ENCODE measurements around the gene CARM1. TPM values are rescaled to one million over a fixed set of nuclear protein-coding genes. Genes with fewer than 3 reads are reported as not detected.
"Not testable (repeated sequence)": the region's sequence is repeated elsewhere in the genome, so short reads cannot be mapped to it uniquely, and the experiment has no call there.

The CARM1 gene
- total RNA-seq, 1 donor from 2014 or later = 61.8 TPM

DNA sequence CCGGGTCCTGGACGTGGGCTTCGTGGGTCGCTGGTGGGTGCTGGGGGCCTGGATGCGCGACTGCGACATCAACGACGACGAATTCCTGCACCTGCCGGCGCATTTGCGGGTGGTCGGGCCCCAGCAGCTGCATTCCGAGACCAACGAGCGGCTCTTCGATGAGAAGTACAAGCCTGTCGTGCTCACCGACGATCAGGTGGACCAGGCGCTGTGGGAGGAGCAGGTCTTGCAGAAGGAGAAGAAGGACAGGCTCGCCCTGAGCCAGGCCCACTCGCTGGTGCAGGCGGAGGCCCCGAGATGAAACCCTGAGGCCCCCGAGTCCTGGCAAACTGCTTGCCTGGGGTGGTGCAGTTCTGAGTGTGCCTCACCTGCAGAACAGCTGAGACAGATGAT lies 58.0 kb downstream of the CARM1 start:
- Mint-ChIP-seq H3K4me3 (ENCODE audit: unreplicated experiment) (peak overlapping the region; percentile 89), H3K36me3 (ENCODE audit: low read depth) (peaks cover 7% of the 10 kb centered on the region), H3K4me1 (ENCODE audit: low read depth) (peaks cover 23% of the 10 kb centered on the region), H3K27me3 (ENCODE audit: low read depth) (no peaks in the 10 kb centered on the region), H3K9me3 (ENCODE audit: low read depth) (no peaks in the 10 kb centered on the region), H3K27ac (ENCODE audit: unreplicated experiment) (peak overlapping the region; percentile 71)
- DNase-seq (ENCODE audit: low spot score) = peak; percentile 86
- TF ChIP-seq, protein P1, sequence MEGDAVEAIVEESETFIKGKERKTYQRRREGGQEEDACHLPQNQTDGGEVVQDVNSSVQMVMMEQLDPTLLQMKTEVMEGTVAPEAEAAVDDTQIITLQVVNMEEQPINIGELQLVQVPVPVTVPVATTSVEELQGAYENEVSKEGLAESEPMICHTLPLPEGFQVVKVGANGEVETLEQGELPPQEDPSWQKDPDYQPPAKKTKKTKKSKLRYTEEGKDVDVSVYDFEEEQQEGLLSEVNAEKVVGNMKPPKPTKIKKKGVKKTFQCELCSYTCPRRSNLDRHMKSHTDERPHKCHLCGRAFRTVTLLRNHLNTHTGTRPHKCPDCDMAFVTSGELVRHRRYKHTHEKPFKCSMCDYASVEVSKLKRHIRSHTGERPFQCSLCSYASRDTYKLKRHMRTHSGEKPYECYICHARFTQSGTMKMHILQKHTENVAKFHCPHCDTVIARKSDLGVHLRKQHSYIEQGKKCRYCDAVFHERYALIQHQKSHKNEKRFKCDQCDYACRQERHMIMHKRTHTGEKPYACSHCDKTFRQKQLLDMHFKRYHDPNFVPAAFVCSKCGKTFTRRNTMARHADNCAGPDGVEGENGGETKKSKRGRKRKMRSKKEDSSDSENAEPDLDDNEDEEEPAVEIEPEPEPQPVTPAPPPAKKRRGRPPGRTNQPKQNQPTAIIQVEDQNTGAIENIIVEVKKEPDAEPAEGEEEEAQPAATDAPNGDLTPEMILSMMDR (IDR thresholded peaks at IDR 0.05) = no peak

DNA sequence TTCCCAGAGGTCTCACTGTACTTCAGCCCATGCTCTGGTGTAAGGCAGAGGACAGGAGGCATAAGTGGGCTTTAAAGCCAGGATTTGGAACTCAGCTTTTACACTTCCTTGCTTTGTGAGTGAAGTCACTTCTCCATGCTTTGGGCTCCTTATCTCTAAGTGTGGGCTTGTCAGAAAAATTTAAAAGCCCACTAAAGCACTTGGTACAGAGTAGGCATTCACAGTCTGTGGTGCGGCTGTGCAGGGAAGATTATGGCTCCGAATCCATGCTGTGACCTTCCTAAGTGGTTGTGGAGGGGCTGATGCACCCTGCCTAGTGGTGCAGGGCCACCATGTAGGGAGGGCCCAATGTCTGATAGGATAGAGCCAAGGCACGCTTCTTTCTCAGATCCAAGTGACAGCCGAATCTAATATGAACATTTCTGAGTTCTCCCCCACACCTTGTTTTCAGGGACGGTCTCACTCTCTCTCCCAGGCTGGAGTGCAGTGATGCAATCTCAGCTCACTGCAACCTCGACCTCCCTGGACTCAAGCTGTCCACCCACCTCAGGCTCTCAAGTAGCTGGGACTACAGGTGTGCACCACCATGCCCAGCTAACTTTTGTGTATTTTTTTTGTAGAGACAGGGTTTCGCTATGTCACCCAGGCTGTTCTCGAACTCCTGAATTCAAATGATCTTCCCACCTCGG lies 64.2 kb downstream of the CARM1 start:
- Mint-ChIP-seq H3K27ac (ENCODE audit: unreplicated experiment) (peak overlapping the region; percentile 59), H3K9me3 (ENCODE audit: low read depth) (no peaks in the 10 kb centered on the region), H3K36me3 (ENCODE audit: low read depth) (peaks cover 3% of the 10 kb centered on the region), H3K4me1 (ENCODE audit: low read depth) (peaks cover 6% of the 10 kb centered on the region), H3K4me3 (ENCODE audit: unreplicated experiment) (no peak overlapping the region), H3K27me3 (ENCODE audit: low read depth) (no peaks in the 10 kb centered on the region)
- DNase-seq (ENCODE audit: low spot score) = no peak
- TF ChIP-seq, protein P1 (IDR thresholded peaks at IDR 0.05) = no peak

DNA sequence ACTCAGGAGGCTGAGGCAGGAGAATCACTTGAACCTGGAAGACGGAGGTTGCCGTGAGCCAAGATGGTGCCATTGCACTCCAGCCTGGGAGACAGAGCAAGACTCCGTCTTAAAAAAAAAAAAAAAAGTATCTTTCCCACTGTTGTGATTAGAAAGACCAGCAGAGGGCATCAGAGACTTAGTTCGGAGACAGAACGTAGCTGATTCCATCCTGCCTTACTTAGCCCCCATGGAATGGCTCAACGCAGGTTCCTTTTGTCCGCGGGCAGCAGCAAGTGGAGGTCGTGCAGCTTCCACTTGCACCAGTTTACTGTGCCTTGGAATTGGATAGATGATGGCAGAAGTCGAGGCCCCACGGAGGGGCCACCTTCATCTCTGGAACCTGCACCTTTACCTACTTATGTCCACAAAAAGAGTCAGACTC lies 65.3 kb downstream of the CARM1 start:
- peaks cover 3% of the 10 kb centered on the region for H3K4me1 Mint-ChIP-seq (ENCODE audit: low read depth)
- TF ChIP-seq, protein P1 (IDR thresholded peaks at IDR 0.05) = peak; percentile 82
- H3K27me3 Mint-ChIP-seq (ENCODE audit: low read depth) = no peaks in the 10 kb centered on the region
- H3K9me3 Mint-ChIP-seq (ENCODE audit: low read depth) = no peaks in the 10 kb centered on the region
- DNase-seq (ENCODE audit: low spot score) = no peak
- H3K4me3 Mint-ChIP-seq (ENCODE audit: unreplicated experiment) = no peak overlapping the region
- peak overlapping the region; percentile 54 for H3K27ac Mint-ChIP-seq (ENCODE audit: unreplicated experiment)
- H3K36me3 Mint-ChIP-seq (ENCODE audit: low read depth) = peaks cover 3% of the 10 kb centered on the region

DNA sequence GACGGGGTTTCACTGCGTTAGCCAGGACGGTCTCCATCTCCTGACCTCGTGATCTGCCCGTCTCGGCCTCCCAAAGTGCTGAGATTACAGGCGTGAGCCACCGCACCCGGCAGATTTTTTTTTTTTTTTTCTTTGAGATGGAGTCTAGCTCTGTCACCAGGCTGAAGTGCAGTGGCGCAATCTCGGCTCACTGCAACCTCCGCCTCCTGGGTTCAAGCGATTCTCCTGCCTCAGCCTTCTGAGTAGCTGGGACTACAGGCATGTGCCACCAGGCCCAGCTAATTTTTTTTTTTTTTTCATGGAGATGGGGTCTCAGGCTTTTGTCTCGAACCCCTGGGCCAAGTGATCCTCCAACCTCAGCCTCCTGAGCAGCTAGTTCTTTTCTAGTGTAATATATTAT lies 70.3 kb downstream of the CARM1 start:
- H3K36me3 Mint-ChIP-seq (ENCODE audit: low read depth); H3K9me3 Mint-ChIP-seq (ENCODE audit: low read depth); H3K4me3 Mint-ChIP-seq (ENCODE audit: unreplicated experiment); DNase-seq (ENCODE audit: low spot score); H3K27me3 Mint-ChIP-seq (ENCODE audit: low read depth): not testable (repeated sequence)
- H3K4me1 Mint-ChIP-seq (ENCODE audit: low read depth) = peaks cover 11% of the 10 kb centered on the region
- H3K27ac Mint-ChIP-seq (ENCODE audit: unreplicated experiment) = peak overlapping the region; percentile 75

DNA sequence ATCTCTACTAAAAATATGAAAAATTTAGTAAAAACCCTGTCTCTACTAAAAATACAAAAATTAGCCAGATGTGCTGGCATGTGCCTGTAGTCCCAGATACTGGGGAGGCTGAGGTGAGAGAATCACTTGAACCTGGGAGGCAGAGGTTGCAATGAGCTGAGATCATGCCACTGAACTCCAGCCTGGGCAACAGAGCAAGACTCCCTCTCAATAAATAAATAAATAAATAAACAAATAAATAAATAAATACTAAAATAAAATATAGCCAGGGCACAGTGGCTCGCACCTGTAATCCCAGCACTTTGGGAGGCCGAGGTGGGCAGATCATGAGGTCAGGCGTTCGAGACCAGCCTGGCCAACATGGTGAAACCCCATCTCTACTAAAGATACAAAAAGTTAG lies 72.1 kb downstream of the CARM1 start:
- H3K9me3 Mint-ChIP-seq (ENCODE audit: low read depth); H3K36me3 Mint-ChIP-seq (ENCODE audit: low read depth); H3K27me3 Mint-ChIP-seq (ENCODE audit: low read depth); H3K27ac Mint-ChIP-seq (ENCODE audit: unreplicated experiment); H3K4me3 Mint-ChIP-seq (ENCODE audit: unreplicated experiment); DNase-seq (ENCODE audit: low spot score): not testable (repeated sequence)
- peaks cover 24% of the 10 kb centered on the region for H3K4me1 Mint-ChIP-seq (ENCODE audit: low read depth)

DNA sequence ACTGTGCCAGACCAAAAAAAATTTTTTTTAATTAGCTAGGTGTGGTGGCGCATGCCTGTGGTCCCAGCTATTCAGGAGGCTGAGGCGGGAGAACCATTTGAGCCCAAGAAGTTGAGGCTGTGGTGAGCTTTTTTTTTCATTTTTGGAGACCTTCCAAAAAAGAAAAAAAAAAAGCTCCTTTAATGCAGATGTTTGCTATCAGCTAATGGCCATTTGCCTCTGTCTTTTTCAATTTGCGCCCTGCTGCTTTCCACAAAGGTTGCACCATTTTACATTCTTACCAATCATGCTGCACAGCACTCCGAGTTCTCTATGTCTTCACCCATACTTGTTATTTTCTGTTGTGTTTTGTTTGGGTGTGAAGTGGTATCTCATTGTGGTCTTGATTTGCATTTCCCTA lies 73.9 kb downstream of the CARM1 start:
- no peak overlapping the region for H3K27ac Mint-ChIP-seq (ENCODE audit: unreplicated experiment)
- H3K9me3 Mint-ChIP-seq (ENCODE audit: low read depth) = no peaks in the 10 kb centered on the region
- no peak for DNase-seq (ENCODE audit: low spot score)

More for the DNA sequence above, 73.9 kb downstream of the CARM1 start:
- no peak overlapping the region for H3K4me3 Mint-ChIP-seq (ENCODE audit: unreplicated experiment)
- TF ChIP-seq, protein P1 (IDR thresholded peaks at IDR 0.05) = no peak
- H3K27me3 Mint-ChIP-seq (ENCODE audit: low read depth) = no peaks in the 10 kb centered on the region
- H3K36me3 Mint-ChIP-seq (ENCODE audit: low read depth) = no peaks in the 10 kb centered on the region
- H3K4me1 Mint-ChIP-seq (ENCODE audit: low read depth) = peaks cover 27% of the 10 kb centered on the region
